COLO668 (cell line): ENCODE measurements around the gene ANKH.
"Not testable (repeated sequence)": the region's sequence is repeated elsewhere in the genome, so short reads cannot be mapped to it uniquely, and the experiment has no call there.

ENCODE experiments used
- DNase-seq: peaks from one replicate; lab custom pipeline; 2025; ENCODE audit not compliant: unreplicated experiment; lab: John Stamatoyannopoulos, UW

ANKH gene

GRCh38 chr5:14830210-14831005 is 41.2 kb downstream of the ANKH start:
- DNase-seq = no peak

- DNase-seq = no peak
Measured at GRCh38 chr5:14829396-14829795, 42.2 kb downstream of the ANKH start.

GRCh38 chr5:14826714-14827113 is 44.9 kb downstream of the ANKH start:
- no peak for DNase-seq

- DNase-seq = no peak
Measured at GRCh38 chr5:14825977-14826376, 45.6 kb downstream of the ANKH start.

- no peak for DNase-seq
Measured at GRCh38 chr5:14824499-14824898, 47.1 kb downstream of the ANKH start.

- no peak for DNase-seq
Measured at GRCh38 chr5:14821100-14821845, 50.3 kb downstream of the ANKH start.

- DNase-seq = no peak
Measured at GRCh38 chr5:14818931-14819790, 52.4 kb downstream of the ANKH start.

GRCh38 chr5:14817762-14818136 is 53.8 kb downstream of the ANKH start:
- DNase-seq = not testable (repeated sequence)

- no peak for DNase-seq
Measured at GRCh38 chr5:14816999-14817761, 54.4 kb downstream of the ANKH start.

- no peak for DNase-seq
Measured at GRCh38 chr5:14816374-14816998, 55.1 kb downstream of the ANKH start.

GRCh38 chr5:14813747-14814146 is 57.8 kb downstream of the ANKH start:
- DNase-seq = no peak

GRCh38 chr5:14812166-14812565 is 59.4 kb downstream of the ANKH start:
- no peak for DNase-seq

GRCh38 chr5:14810928-14811572 is 60.5 kb downstream of the ANKH start:
- DNase-seq = no peak

GRCh38 chr5:14810282-14810681 is 61.3 kb downstream of the ANKH start:
- no peak for DNase-seq

- DNase-seq = no peak
Measured at GRCh38 chr5:14809369-14810155, 62.0 kb downstream of the ANKH start.

- no peak for DNase-seq
Measured at GRCh38 chr5:14807471-14807870, 64.1 kb downstream of the ANKH start.

GRCh38 chr5:14806456-14806855 is 65.1 kb downstream of the ANKH start:
- DNase-seq = no peak

- DNase-seq = no peak
Measured at GRCh38 chr5:14802541-14802940, 69.0 kb downstream of the ANKH start.

- DNase-seq = no peak
Measured at GRCh38 chr5:14801792-14802191, 69.8 kb downstream of the ANKH start.
